GM19238 (cell line): ENCODE measurements around the gene THADA.
"Not testable (repeated sequence)": the region's sequence is repeated elsewhere in the genome, so short reads cannot be mapped to it uniquely, and the experiment has no call there.

ENCODE experiments used
- DNase-seq: peaks from one replicate; pipeline ENCODE4 v3.0.0; 2011; ENCODE audit warnings: low spot score; ENCODE audit not compliant: insufficient read length

Gene THADA

DNA sequence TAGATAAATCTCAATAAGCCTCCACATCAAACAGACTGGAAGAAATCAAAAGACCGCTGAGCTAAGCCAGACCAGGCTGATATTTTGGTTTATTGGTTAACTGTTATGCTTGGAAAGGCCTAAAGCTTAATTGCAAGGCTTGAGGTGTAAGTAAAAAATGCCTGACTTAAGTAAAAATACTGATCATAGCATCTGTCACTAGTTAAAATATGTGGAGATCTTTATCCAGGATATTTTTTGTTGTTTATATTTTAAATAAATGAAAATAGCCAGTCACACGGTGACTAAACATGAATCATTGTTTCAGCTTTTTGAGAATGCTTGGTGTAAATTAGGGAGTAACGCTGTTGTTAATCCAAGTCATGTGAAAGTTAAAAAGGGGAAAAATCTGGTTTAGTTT lies 127.9 kb downstream of the THADA start:
- DNase-seq = no peak

DNA sequence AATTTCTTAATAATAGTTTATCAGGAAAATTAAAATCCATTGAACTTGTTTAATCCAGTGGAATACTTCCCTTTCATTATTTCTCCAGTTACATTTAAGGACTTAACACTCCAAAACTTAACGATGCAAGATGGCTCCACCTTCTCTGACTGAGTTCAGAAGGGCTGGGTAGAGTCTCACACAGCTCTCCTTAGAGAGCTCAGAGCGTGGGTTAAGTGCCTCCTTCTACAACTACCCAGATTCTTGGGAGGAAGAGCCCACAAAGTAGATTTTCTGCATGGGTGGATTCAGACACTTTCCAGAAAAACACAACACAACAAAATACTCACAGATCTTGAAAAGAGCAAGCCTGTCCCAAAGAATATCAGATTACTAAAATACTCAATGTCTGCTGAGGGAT lies 130.6 kb downstream of the THADA start:
- no peak for DNase-seq

DNA sequence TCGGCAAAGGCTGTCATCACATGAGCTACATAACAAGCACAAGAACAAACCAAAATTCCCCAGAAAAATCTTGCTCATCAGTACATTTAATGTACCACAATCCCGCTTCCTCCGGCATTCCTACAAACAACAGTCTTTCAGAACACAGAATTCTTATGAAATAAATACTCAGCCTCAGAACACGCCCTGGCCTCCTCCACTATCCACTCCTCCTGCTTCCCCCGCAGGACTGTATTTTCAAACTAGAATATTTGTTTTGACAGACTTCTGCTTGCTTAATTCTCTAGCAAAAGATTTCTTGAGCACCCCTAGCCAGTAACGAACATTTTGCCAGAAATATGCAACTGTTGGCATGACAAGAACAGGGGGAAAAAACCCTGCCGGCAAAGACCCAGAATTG lies 131.2 kb downstream of the THADA start:
- no peak for DNase-seq

DNA sequence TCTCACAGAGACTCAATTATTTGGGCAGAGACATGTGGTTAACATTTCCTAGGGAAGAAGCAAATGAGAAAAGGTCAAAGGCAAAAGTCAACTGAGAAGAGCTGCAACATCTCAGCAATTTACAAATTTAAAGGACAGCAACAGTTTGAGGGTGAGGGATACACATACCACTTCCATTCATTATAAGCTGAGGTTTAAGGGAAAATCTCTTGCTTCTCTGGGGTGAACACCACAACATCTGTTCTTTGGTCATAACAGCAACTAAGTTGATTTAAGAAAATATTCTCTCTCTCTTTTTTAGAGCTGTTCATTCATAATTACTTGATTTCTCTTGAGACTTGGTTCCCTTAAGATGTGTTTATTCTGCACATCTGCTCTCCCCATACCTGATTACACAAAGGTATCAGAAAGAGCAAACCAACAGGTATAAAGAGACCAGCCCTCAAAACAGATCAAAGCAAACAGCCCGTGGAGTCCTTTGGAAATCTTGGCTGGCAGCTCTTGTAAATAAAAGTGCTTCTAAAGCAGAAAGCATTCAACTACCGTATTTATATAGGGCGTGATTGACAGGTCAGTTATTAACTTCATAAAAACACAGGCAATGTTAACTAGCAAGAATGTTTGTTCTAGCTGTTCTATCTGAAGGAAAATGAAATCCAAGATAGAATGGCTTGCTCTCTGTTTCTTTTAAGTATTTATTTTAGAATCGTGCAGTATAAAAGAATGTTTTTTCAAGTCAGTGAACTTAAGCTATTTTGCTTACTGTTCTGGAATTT lies 132.8 kb downstream of the THADA start:
- no peak for DNase-seq

DNA sequence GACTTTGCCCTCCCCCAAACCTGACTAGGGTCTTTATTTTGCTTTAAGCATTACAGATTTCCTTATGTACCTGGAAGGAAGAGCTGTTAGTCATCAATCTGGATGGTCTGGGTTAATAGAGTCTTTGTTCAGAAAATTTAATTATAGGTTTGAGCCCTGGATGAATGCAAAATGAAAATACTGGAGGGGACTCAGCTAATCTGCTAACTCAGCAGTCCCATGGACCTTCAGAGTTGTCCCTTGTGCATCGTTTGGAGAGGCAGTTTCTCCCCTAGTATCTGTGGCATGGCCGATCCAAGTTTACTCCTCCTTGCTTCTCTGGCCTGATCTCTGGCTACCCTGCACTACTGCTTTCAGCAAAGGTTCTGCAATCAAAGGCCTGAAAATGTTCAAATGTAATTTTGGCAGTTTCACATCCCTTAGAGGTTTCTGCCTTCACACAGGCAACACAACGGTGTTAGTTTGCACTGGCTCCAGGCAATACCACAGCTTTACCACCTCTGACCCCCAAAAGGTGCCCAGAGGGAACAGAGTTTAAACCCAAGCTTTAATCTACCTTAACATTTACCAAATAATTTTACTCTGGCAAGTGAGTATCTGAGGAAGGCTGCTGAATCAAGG lies 134.3 kb downstream of the THADA start:
- peak; percentile 26 for DNase-seq

DNA sequence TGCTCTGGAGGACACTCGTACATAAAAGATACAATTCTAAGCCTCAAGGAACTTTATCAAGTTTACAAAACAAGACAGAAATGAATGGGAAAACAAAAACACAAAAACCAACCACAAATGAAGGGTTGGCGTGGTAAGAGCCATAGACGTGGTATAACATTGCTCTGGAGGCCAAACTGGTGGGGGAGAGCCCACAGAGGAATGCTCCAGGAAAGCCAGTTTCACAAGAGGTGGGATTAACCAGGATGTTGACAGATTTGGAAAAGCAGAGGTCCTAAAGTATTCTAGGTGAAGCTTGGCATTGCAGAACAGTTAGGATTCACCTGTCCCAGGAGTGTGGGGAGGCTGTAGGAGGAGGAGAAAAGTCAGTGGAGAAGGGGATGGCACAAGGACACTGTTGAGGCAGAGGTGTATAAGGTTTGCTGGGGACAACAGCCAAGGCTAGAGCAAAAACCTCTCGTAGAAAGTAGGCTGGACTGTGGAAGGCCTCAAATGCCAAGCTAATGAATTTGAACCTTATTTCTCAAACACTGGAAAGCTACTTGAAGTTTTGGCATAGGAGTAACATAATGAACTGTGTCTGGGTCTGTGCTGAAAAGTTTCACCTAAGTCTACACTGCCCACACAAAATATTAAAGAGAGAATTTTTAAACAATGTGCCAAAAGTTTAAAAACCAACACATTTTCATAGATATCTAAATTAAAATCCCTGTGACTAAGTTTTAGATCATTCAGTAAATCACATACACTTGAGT lies 135.1 kb downstream of the THADA start:
- DNase-seq = no peak

DNA sequence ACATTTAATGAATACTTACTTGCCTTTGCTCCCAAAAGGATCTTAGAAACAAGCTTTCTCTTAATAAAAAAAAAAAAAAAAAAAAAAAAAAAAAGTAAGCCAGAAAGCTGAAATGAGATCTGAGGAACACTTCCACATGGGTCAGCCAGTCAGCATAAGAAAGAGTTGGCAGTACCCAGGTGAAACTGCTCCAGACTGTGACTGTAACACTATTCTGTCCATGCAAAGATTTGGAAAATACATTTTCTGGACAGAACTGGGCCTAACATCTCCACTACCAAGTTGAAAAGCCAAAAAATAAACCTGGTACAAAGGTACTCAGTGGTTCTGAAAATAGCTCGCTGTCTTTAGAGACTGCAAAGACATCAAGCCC lies 135.7 kb downstream of the THADA start:
- DNase-seq = no peak

DNA sequence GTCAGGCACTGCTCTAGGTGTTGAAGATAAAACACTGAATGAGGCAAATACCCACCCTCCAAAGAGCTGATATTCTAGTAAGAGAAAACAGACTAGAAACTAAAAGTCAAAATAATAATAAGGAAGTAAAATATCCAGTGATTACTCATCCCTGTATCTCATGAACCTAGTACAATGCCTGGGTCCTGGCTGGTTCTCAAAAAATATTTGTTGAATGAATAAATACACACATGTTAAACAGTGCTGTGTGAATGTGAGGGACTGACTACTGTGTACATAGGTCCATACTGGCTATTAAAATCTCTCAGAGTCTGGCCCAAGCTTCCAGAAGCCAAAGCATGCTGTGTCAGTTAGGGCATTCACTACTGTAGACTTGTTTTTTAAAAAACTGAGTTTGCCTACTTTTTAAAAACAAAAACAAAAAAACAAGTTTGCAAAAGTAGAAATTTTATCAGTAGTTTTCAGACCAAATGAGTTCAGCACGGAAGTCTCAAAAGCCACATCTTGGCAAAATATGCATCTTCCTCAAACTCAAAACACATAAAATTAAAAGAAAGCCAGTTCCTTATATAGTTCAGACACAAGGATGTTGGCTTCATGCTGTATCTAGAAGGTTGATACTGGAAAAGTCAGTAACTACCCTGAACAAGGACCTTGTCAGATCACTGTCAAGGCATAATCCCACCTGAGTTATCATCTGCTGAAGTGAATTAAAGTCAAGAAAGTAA lies 136.2 kb downstream of the THADA start:
- no peak for DNase-seq

DNA sequence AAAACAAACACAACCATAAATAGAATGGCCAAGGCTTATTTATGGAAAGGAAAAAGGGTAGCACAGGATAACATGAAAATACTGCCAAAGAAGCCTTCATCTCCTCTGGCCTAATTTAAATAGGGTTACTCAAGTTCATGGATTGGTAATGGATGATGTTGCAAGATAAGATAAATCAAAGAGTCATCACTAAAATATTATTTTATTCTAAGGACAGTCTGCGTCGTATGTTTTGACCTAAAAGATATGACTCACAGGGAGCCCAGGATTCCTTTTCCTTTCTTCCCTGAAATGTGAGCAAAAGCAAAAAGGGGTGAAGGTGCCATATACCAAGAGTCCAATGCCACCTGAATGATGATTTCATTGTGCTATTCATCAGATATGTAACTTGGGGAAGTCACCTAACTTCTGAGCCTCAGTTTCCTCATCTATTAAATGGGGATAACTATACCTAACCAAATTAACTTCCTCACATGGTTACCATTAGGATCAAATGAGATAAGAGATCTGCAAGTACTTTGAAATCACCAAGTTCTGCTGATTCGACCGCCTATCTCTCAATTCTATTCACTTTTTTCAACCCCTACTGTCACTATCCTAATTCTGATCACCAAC lies 137.7 kb downstream of the THADA start:
- DNase-seq = no peak

DNA sequence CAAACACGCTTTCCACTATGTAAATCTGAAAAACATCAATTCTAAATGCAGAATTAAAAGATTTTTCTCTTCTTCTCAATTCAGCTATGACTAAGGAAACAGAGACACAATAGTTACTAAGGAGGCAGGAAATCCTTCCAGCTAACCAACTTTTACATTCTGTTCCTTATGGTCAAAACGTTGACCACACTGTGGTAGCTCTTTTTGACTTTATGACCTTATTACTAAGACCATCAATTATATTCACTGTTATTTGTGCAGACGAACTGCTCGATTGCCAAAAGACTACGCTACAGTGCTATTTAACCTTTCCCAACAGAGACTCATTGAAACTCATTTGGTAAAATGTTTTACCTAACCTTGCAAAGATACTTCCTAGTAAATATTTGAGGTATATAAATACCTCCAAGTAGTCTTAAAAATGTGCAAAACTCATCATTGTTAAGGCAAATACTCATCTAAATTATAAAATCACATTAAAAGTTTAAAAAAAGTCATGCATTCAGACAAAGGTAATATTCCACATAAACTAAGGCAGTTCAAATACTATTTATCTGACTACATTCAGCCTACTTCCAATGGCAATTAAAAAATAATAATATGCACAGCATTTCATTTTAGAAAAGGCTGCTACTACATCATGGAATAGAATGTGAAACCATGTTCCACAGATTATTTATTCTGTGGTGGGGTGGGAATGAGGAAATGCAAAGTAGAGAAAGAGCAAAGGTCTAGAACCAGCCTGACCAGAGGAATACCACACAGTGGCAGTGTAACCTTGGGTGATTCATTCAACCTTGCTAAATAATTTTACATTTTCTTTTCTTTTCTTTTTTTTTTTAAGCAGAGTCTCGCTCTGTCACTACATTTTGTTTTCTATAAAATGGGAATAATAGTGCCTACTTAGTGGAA lies 139.9 kb downstream of the THADA start:
- DNase-seq = no peak

DNA sequence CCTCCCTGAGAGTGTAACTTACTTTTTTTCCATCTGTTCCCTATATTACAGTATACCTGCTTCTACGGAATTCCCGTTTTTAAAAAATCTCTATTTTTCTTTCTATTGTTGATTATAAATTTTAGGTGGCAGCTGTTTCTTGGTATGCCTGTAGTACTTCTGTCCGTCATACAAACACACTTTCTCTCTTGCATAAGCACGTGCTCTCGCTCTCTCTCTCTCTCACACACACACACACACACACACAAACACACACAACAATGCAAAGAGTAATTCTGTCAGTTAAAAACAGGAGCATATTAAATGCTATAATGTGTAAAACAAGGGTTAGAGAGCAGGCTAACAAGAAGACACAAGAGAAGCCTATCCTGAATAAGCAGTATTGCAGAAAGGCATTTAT lies 140.5 kb downstream of the THADA start:
- DNase-seq = no peak

DNA sequence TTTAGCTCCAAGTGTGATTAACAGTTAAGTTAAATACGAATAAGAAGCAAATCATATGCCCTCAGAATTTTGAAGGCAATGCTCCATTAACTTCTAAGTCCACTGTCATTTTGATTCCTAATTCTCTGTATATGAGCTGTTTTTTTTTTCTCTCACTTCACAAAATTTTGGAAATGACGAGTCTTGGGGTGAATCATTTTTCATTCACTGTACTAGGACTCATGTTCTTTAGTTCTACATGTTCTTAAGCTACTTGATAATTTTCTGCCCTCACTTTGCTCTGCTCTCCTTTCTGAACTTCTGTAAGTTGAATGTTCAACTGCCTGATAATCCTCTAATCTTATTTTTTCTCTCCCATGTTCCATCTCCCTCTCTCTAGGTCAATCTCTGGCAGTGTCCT lies 141.0 kb downstream of the THADA start:
- no peak for DNase-seq

DNA sequence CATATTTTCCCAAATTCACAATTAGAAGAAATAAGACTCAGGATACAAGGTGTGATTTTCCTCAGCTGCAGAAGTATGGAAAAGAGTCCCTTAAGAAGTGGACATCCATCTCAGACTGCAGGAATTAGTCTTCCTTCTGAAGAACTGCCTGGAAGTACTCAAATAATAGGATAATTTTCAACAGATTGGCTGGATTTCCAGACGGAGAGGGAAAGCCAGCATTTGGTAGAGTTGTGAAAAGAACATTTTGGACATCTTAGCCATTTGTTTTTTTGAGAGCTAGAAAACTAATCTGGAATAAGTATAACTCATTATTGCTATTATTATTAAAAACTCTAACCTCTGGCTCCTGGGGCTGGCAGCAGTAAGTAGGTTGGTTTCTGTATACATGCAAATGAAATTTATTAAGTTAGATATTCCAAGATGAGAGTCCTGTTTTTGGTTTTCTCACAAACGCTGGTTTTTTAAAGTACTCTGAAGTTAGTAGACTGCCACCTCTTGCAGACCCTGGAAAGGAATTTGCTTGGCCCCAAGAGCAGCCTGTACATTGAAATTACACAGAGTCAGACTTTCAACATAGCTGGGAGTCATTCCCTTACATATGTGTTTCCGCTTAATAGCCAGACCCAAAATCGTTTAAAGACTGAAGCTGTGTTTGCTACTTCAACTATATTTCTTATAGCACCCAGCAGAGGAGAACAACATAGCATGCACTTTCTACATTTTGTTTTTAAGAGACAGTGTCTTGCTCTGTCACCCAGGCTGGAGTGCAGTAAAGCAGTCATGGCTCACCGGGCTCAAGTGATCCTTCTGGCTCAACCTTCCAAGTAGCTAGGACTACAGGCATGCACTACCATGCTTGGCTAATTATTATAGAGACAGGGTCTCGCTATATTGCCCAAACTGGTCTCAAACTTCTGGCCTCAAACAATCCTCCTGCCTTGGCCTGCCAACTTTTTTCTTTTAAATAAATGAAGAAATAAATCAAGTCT lies 142.4 kb downstream of the THADA start:
- no peak for DNase-seq

DNA sequence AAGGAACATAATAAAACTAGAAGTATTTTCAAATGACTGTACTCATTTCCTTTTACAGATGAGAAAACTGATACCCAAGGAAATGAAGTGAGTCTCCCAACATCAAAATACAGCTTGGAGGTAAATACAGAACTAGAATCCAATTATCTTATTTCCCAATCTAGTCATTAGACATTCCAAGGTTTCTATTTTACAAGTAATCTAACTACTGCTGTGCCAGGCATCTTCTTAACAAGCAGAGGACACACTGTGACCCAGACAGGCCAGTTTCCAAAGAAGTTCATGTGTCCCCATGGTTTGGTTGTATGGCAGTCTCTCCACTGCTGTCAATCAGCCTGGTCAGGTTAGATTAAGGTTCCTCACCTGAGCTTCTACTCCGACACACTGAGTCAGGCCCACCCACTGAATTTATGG lies 143.5 kb downstream of the THADA start:
- DNase-seq = no peak

DNA sequence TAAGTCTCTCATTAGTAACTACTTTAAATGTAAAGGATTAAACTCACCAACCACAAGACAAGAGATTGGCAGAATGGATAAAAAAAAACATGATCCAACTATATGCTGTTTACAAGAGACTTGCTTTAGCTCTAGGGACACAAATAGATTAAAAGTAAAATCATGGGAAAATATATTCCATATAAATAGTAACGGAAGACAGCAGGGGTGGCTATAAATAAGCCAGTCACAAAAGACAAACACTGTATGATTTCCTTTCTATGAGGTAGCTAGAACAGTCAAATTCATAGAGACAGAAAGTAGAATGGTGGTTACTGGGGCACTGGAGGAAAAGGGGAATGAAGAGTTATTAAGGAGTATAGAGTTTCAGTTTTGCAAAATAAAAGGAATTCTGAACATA lies 145.2 kb downstream of the THADA start:
- DNase-seq = no peak

DNA sequence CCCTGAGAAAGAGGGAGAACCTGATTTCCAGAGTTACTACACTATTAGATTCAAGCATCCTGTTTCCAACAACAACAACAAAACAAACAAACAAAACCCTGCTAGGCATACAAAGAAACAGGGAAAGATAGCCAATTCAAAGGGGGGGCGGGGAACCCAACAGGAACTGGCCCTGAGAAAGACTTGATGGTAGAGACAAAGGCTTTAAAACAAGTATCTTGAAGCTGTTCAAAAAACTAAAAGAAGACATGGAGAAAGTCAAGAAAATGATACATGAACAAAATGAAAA lies 147.1 kb downstream of the THADA start:
- DNase-seq = no peak

DNA sequence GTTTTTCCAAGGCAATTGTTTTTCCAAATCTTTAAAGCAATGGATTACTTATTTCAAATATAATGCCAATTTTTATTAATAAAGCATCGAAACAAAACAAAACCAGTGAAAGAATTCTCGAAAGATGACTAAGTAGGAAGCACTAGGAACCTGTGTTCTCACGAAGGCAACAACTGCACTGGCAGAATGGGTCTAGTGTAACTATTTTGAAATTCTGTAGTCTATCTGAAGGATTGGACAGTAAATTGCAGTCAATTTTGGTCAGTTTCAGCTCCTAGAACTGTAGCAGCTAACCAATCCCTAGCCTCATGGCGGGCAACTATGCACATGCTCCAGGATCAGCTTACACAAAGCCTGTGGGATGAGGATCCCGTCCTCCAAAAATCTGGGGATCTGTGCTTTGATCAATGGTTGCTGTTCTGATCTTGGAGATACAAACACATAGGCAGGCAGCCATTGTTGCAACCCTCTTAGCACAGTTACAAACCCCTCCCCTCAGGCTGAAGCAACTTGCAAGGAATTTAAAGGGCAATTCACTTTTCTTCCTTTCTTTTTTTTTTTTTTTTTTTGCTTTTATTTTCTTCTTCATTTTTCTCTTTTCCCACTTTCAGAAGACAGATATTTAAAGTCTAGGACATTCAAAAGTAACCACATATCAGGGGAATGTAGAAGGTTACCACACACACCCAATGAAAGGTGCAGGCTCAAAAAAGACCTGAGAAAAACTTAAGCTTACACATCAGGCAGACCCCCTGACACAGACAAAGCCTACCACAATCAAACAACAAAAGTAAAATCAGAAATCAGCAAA lies 147.6 kb downstream of the THADA start:
- no peak for DNase-seq

DNA sequence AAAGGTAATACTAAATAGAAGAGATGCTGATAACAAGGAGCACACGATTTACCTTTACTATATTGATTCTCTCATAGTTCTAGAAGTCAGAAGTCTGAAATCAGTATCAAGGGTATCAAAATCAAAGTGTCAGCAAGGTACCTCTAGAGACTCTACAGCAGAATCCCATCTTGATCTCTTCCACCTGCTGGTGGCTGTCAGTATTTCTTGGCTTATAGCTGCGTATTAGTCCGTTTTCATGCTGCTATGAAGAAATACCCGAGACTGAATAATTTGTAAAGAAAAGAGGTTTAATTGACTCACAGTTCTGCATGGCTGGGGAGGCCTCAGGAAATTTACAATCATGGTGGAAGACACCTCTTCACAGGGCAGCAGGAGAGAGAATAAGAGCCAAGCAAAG lies 149.1 kb downstream of the THADA start:
- not testable (repeated sequence) for DNase-seq

DNA sequence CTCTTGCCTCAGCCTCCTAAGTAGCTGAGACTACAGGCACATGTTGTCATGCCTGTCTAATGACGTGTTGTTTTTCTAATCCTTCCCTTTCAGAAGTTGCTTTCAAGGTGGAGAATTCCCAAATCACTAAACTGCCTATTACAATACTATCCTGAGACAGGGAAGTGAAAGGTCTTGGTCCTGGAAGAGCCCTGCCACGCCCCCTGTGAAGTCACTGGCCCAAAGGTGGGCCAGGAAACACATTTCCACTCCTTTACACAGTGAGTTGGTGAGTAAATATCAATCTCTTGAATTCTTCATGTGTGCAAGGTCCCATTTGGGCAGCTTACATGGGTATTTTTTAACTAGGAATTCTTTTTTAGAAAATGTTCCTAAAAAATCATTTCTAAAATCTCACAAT lies 150.1 kb downstream of the THADA start:
- no peak for DNase-seq
